HPDE6-E6E7 (cell line): ENCODE results near the gene CLDN24.

Experiments
- DNase-seq: peaks from one replicate; pipeline ENCODE4 v3.0.0; 2011; ENCODE audit warnings: missing footprints; ENCODE audit errors: extremely low spot score

The CLDN24 gene

GRCh38 chr4:183322326-183322725, at the start of gene CLDN24:
CLDN24 (minus strand) TSS chr4:183322426; CDS start chr4:183322426, 0 bp downstream.
- DNase-seq, result no peak

GRCh38 chr4:183370786-183371185, 48.6 kb upstream of the CLDN24 start:
- DNase-seq, result no peak

GRCh38 chr4:183369073-183369472, 46.8 kb upstream of the CLDN24 start:
- DNase-seq, result no peak

GRCh38 chr4:183366206-183366835, 44.1 kb upstream of the CLDN24 start:
- no peak for DNase-seq

GRCh38 chr4:183364025-183364424, 41.8 kb upstream of the CLDN24 start:
- DNase-seq, result no peak

GRCh38 chr4:183362916-183363542, 40.8 kb upstream of the CLDN24 start:
- DNase-seq, result no peak

GRCh38 chr4:183362036-183362435, 39.8 kb upstream of the CLDN24 start:
- no peak for DNase-seq

GRCh38 chr4:183360161-183360919, 38.1 kb upstream of the CLDN24 start:
- no peak for DNase-seq

GRCh38 chr4:183358215-183358755, 36.1 kb upstream of the CLDN24 start:
- no peak for DNase-seq

GRCh38 chr4:183356931-183357675, 34.9 kb upstream of the CLDN24 start:
- peak; percentile 96 for DNase-seq

- no peak for DNase-seq
These were observed 34.1 kb upstream of the CLDN24 start for GRCh38 chr4:183356173-183356830.

- DNase-seq, result peak; percentile 37
These were observed 33.2 kb upstream of the CLDN24 start for GRCh38 chr4:183355405-183355804.

- no peak for DNase-seq
These were observed 32.0 kb upstream of the CLDN24 start for GRCh38 chr4:183354219-183354618.

- DNase-seq, result no peak
These were observed 31.3 kb upstream of the CLDN24 start for GRCh38 chr4:183353557-183353956.

- no peak for DNase-seq
These were observed 30.3 kb upstream of the CLDN24 start for GRCh38 chr4:183352546-183352945.

- DNase-seq, result no peak
These were observed 28.3 kb upstream of the CLDN24 start for GRCh38 chr4:183350317-183351071.

GRCh38 chr4:183349673-183350072, 27.4 kb upstream of the CLDN24 start:
- peak; percentile 67 for DNase-seq

GRCh38 chr4:183348706-183349659, 26.8 kb upstream of the CLDN24 start:
- no peak for DNase-seq

GRCh38 chr4:183348136-183348535, 25.9 kb upstream of the CLDN24 start:
- DNase-seq, result no peak
